ENCODE measurements around the gene CNNM2.

CNNM2 gene

DNA sequence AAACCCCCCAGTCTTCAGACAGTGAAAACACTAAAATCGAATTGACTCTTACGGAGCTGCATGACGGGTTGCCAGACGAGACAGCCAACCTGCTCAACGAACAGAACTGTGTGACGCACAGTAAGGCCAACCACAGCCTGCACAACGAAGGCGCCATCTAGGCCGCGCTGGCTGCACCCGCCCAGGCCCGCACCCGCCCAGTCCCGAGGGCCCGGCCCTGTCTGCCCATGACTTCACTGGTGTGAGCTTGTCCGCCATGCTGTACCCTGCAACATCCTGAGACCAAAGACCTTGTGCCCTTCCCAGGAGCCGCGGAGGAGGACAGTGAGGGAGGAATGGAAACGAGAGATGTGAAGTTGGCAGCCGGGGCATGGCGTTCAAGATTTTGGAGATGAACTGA is 158.9 kb downstream of the CNNM2 start:
- no peak for DNase-seq (ENCODE audit: low spot score)

DNA sequence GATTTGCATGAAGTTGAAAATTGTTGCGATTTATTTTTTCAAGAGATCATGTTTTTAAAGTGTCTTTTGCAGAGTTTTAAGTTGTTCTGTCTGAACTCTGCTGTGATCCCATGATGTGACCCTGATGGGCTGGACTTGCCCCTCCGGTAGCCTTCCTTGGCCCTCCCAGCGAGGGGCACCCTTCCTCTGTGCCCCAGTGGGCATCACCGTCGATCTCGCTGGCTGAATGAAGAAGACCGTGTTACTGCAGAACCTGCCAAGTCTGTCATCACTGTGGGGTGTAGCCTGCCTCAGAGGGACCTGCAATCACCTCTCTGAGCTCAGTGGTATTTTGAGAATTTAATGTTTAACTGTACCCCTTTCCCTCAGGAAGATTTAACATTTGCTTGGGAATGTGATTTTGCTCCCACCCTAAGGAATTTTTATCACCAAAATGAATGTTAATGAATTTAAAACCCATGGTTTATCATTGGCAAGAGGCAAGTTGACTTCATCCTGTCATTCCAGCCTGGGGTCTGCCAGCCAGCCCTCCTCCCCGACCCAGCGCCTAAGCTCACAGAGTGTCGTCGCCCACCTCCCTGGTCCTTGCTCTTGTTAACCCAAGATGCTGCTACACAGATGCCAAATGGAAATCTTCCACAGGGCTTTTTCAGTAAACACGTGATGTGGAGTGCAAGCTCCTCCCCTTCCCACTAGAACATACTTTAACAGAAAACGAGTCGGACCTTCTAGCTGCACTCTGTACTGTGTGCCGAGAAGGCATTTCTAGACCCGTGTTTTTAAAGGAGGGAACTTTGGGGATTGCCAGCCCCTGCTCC is 159.6 kb downstream of the CNNM2 start:
- no peak for DNase-seq (ENCODE audit: low spot score)

DNA sequence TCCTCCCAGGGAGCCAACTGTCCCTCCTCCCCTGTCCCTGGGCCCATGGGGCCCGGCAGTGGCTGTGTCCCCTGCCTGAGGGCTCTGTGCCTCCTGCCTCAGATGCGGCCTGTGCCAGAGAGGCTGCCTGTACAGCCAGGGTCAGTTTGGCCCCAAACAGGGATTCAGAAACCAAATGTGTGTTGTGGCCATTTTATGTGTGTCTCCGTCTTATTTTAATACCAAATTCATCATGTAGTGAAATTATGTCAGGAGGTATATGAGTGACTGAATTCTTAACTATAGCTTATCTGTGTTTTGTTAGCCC is 160.2 kb downstream of the CNNM2 start:
- DNase-seq (ENCODE audit: low spot score), result no peak

DNA sequence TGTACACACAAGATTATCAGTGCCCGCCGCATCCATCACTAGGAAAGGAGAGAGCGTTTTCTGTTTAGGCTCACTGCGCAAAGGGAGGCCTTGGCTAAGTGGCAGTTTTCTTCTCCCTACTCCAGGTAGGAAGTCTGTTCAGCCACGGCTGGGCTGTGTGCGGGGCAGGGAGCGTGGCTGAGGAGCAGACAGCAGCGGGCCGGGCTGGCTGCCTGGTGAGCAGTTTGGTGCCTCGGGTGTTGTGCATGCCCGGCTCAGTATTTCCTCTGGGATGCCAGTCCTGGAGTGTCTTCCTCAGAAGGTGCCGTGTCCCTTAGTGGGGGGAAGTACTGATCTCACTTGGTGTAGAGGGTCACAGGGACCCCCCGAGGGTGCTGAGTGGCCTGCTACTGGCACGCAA is 160.6 kb downstream of the CNNM2 start:
- no peak for DNase-seq (ENCODE audit: low spot score)

DNA sequence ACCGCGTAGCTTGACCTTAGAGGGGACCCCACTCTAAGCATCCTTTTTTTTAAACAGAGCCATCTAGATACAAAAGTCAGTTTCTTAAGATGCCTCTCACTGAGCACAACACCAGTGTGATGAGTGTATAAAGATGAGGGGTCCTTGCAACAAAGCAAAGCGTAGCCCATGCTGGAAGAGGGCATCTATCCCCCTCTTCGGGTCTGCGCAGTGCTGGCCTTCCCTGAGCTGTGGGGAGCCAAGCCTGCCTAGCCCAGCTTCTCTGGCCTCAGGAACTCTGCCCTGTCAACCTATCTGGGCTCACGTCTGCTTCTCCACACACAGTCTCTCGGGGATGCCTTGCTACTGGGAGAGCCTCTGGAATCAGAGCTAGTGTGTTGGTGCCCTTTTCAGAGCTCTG is 161.0 kb downstream of the CNNM2 start:
- no peak for DNase-seq (ENCODE audit: low spot score)

DNA sequence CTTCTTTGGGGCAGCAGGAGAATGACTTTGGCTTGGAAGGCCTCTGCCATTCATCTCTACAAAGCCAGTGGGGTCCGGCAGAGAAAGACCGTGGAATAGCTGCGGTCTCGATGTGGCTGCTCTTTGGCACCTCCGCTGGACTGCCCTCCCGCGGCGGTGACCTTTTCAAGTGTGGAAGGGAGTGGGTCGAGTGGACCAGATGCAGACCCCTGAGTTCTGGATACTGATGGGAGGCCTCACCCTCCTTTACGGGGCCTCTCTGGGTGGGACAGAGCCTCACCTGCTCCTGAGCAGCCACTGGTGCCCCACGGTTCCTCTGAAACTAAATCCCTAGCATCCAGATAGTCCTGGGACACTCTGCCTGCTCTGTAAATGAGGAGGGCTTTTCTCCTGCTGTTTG is 161.9 kb downstream of the CNNM2 start:
- DNase-seq (ENCODE audit: low spot score), result no peak

DNA sequence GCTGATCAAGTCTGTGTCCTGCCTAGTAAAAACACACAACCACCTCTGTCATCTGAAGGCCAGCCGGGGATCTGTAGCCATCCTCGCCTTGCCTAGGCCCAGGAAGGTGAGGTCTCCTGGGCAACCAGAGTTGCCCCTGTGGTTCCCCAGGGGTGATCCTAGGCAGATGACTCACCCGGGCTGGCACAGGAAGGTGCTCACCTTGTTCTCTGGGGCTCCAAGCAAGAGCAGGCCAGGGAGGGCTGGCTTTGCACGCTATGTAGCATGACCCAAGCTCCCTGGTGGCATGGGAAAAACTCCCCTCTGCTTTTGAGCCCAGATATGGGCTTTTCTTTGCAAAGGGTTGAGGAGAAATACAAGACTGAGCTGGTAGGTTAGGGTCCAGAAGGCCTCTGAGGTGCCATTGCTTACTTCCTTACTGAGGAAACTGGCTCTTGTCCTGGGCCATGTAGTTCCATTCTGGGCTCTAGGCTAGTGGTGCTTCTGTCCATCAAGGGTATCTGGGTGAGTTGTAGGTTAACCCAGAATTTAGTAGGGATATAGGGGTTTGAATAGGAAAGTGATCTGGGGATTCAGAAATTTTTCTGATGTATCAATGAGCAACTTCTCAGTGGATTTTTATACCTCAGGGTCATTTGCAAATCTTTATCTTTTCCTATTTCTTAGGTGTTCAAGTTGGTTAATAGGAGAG is 162.9 kb downstream of the CNNM2 start:
- no peak for DNase-seq (ENCODE audit: low spot score)

DNA sequence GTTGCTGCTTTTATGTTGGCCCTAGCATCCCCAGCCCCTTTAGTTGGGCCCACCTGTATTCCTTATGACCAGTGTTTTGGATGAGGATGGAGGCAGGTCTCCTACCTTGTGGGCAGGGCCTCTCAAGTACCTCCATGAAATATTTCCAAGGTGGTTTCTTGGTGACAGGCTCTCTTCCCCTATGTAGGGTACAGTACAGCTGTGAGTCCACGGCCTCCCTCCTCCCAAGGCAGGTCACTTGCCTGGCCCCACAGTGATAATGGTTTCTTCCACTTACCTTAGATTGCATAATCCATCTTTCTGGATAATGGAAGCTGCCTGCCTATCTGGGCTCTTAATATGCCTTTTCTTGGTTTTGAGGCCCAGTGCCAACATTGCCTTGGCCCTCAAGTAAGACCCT is 164.6 kb downstream of the CNNM2 start:
- DNase-seq (ENCODE audit: low spot score), result no peak

DNA sequence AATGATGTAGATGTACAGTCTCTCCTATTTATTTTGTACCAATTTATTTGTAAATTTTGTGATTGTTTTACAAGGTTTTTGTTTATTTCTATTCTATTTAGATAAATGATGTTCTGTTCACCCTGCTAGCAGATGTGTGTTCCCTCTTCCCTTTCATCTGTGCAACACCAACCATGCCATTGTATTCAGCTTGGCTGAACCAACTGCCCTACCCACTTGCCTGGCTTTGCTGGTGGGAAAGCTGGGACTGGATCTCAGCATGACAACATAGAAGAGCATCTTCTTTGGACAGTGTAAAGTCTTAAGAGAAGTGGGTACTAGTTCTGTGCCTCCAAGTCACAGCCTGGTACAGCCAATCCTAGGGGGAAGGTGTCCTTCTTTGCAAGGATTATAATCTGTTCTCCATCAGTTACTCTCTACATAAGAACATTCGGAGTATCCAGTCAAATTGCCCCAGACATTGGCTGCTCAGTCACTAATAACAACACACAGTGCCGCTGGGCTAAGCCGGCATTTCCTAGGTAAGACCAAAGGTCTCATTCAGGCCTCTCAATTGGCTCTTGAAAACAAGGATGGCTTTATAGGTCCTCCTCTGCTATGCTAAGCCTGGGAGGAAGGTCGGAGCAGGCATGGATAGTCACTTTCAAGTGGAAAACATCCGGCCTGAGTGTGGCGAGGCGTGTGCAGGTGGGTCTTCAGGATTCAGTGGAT is 165.3 kb downstream of the CNNM2 start:
- DNase-seq (ENCODE audit: low spot score), result no peak

DNA sequence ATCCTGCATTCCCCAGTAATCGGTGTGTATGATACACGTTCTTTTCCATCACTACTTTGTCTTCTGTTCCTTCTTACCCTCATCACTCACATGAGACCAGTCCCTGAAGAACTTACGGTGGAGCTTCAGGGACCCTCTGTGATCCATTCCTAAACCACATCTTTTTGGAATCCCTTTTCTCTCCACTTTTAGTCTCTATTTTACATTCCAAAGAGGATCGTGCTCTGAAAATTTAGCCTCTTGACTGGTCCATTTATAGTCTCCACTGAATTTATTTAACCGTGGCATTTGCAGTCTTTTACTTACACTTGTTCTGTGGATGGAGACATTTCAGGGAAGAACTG is 165.9 kb downstream of the CNNM2 start:
- DNase-seq (ENCODE audit: low spot score), result no peak

DNA sequence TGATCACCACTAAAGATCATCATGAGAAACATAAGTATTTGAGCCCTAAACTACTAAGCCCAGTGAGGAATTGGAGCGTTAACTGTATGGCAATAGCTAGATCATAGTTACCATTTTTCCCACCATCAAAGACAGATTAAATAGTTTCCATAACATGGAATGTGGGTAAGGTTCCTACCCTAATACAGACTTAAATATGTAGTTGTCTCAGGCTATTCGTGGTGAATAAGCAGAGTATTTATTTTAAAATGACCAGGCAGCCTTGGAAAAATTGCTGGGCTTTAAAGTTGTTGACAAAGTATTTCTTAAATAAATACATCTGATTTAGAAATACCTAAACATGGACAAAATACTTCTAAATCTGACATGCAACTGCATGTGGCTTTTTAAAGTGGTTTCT is 168.2 kb downstream of the CNNM2 start:
- no peak for DNase-seq (ENCODE audit: low spot score)

DNA sequence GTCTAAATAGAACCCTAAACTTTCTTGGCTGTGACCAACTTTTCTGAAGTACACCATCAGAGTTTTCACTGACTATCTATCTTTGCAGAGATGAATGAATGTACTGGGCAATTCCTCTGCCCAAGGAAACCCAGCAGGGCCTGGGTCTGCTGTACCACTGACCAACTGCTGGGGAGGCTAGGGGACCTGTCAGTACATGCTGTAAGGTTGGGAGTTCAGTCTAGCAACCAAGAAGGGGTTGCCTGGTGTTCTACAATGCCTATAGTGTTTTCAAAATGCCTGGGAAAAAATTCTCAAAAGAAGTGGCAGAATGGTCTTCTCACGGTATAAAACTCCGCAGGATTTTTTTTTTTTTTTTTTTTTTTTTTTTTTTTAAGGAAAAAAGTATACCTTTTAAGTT is 168.7 kb downstream of the CNNM2 start:
- no peak for DNase-seq (ENCODE audit: low spot score)

DNA sequence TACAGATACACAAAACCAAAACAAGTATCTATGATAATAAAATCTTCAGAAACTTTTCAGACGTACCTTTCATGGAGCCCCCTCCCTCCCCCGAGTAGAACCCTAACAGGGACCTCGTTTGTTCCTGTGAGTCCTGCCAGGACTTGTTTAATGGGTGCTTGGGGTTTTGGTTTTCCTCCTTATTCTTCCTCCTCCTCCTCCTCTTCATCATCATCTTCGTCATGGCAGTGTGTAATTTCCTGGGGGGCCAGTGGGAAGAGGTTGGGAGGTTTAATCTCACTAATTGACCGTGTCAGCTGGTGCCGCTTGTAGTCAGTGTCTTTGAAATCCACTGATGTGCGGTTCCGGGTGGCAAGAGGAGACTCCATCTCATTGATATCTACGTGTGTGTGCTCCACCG is 171.4 kb downstream of the CNNM2 start:
- no peak for DNase-seq (ENCODE audit: low spot score)

DNA sequence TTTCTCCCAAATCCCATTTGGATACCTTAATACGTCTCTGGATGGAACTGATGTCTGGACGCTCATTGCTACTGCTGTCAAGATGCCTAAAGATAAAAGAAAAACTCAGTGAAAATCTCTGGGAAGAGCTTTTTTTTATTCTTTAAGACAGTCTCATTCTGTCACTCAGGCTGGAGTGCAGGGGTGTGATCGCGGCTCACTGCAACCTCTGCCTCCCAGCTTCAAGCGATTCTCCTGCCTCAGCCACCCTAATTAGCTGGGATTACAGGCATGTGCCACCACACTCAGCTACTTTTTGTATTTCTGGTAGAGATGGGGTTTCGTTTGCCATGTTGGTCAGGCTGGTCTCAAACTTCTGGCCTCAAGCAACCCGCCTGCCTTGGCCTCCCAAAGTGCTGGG is 172.8 kb downstream of the CNNM2 start:
- DNase-seq (ENCODE audit: low spot score), result no peak

DNA sequence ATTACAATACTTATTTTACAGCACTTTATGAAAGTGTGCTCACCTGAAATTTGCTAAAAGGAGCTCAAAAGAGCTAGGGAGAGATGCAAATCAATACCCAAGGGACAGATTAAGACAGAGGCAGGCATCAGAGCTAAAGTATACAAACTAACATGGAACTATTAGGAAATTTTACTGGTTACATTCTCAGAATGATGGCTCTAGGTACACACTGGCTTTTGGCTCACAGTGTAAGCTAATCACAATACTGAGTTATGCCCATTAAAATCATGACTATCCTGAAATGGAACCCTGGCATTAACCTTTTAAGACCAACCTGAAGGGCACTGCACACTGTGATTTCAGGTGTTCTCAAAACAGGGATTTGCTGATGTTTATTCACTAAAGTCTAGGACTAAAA is 176.9 kb downstream of the CNNM2 start:
- no peak for DNase-seq (ENCODE audit: low spot score)

DNA sequence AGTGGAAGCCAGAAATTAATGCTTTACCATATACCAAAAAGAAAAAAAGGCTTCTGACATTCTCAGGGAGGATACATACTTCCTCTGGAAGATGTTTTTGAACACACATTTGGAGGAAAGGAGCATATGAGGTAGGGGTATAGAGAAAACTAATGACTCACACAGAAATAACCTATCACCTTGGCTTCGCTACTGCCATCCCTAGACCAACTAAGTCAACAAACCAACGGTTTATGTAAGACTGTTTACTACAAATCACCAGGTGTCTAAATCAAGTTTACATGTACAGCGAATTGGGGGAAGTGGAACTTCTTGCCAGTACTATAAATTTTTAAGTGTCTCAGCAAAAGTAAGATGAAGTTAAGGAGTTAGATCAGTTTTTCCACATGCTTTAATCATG is 178.0 kb downstream of the CNNM2 start:
- no peak for DNase-seq (ENCODE audit: low spot score)

DNA sequence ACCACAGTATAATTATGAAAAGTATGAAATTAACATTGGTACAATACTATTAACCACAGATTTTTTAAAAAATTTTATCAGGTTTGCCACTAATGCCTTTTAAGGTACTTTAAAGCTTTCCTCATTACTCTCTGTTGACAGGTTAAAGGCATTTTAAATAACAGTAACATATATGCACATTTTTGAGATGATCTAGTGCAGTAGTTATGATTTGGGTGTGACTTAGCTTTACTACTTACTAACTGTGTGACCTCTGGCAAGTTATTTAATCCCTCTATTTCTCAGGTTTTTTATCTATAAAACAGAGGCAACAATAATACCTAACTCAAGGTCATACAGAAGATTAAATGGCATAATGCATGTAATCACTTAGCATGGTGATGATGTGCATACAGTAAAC is 180.1 kb downstream of the CNNM2 start:
- DNase-seq (ENCODE audit: low spot score), result no peak

DNA sequence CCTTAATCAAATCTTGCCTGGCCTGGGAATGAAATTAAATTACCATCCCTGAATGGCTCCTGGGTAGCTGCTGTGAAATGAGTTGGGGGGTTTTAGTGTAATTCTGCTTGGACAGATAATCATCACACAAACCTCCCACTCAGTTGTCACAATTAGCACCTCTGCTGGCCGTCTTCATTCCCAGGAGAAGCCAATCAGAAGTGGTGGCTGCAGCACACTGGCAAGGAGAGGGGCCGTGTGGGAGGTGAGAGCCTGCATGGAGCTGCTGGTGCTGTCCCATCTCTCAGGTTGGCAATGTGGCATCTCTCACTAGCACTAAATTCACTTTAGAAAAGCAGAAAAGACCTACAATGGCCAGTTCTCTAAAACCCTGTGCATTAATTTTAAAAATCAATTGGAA is 182.5 kb downstream of the CNNM2 start:
- DNase-seq (ENCODE audit: low spot score), result no peak

DNA sequence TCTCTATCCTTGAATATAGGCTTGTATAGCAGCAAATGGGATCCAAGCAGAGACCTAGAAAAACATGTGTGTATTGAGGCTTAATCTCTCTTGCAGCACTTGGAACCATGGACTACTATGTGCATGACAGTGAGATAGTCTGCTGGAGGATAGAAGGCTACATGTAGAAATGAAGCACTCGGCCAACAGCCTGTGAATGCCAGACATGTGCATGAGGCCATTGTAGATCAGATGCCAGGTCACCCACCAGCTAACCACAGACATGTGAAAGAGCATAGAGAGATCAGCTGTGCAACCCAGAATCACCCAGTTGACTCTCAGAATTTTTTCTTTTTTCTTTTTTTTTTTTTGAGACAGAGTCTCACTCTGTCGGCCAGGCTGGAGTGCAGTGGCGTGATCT is 184.1 kb downstream of the CNNM2 start:
- DNase-seq (ENCODE audit: low spot score), result no peak

DNA sequence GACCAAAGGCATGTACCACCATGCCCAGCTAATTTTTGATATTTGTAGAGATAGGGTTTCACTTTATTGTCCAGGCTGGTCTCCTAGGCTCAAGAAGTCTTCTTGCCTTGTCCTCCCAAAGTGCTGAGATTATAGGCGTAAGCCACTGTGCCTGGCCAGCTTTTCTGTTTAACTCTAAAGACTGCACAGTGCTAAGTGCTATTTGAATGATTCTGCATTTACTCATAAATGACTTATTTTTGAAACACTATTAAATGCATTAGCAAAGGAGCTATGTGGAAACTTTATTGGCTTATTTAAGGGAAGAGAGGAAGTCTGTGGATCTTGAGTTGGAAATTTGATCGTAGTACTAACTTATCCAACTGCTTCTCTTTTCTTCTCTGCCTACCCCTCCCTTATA is 185.9 kb downstream of the CNNM2 start:
- DNase-seq (ENCODE audit: low spot score), result no peak

DNA sequence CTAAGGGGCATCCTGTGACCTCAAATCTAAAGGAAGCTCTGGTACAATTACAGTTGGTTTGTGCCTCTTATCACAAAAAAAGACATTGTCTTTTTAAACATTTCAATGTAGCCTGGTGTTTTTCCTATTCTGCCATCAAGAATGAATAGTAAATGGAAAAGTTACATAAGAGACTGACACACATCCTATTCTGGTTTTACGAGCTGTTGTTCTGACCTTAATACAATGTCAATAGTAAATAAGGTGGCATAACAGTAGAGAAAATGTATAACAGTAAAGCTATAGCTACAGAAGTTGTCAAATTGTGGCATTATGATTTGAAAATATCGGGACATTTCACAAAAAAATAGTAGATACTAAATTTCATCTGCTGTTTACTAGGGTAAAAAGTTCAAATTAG is 186.6 kb downstream of the CNNM2 start:
- DNase-seq (ENCODE audit: low spot score), result no peak

DNA sequence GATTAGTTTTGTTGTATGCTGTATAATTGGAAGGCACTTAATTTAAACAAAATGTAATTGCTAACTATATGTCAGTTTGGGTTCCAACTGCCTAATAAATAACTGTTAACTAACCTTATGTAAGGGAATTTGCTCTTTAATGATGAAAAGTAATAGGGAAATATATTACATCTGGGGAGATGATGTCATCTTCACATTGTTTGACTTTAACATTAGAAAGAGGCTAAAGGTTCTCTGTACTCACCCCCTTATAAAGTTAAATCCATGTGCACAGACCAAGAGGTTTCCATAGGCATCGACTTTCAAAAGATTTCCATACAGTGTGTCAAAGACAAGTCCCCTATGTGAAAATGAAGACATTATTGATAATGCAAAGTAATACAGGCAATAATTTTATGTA is 187.4 kb downstream of the CNNM2 start:
- no peak for DNase-seq (ENCODE audit: low spot score)

DNA sequence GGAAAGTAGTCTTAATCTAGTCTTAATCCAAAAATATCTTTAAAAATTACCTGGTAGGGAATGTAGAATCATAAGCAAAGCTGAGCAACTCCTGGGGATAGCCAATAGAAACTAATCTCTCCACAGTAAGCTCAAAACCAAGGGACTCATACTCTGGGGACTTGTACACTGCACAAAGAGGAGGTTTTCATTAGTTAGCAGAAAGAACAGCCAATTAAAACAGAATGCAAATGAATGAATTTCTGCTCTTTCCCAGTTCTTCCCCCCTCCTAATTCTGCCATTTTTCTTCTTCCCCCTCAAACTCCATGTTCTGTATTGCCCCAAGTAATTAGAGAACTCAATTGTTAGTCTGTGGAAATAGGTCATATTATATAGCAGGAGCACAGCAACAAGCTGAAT is 188.4 kb downstream of the CNNM2 start:
- no peak for DNase-seq (ENCODE audit: low spot score)

DNA sequence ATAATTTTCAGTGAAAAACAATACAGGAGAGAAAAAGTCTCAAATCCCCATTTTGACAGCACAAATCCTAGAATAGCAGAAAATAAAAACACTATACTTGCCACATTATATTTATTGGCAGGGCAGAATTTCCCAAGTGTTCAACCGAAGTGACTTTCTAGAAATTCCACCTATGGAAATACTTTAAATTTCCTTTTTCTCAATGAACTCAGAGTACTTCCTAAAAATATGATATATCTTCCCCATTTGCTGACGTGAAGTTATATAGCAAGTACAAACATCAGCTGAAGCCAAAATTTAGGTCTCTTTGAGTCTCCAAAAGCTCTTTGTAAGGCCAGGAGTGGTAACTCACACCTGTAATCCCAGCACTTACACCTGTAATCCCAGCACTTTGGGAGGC is 191.7 kb downstream of the CNNM2 start:
- DNase-seq (ENCODE audit: low spot score), result no peak
